HEK293 (cell line): ENCODE results near the gene FBXO2.
A peak's percentile ranks its signal among the peaks of the same experiment; 100 is the strongest.

Experiments used
- CTCF ChIA-PET: fragments of 350-600 bp; formaldehyde crosslinking; extraction: SDS; loops from one replicate; lab custom pipeline; 2021; ENCODE audit warnings: antibody characterized with exemption; lab: Yijun Ruan, JAX
- POLR2A ChIA-PET: fragments of 300-600 bp; formaldehyde crosslinking; extraction: SDS; loops from one replicate; lab custom pipeline; 2020; ENCODE audit warnings: antibody characterized with exemption, inconsistent platforms; lab: Yijun Ruan, JAX
- H3K27ac ChIP-seq: fragments of 200-500 bp; sonication (Bioruptor generic); 2 replicates; pipeline ENCODE4 v1.5.1; 2014; ENCODE audit warnings: low read depth, low read length, control low read depth, inconsistent platforms; ENCODE audit errors: extremely low read depth
- H3K36me3 ChIP-seq, 2 experiments: fragments of 200-500 bp in 1 of 2; sonication (Bioruptor generic) in 1 of 2; 1 replicate in 1 of 2; 2 replicates in 1 of 2; pipeline ENCODE4 v1.5.1; 2014 to 2017; ENCODE audit warnings: inconsistent platforms in 2 of 2, low read length in 2 of 2; ENCODE audit not compliant: control insufficient read depth in 2 of 2, insufficient read depth in 1 of 2
- H3K4me1 ChIP-seq: fragments of 200-500 bp; sonication (Bioruptor generic); 2 replicates; pipeline ENCODE4 v1.5.1; 2014; ENCODE audit warnings: mild to moderate bottlenecking, low read length, inconsistent platforms; ENCODE audit not compliant: control insufficient read depth, insufficient read depth
- H3K4me3 ChIP-seq: 2 replicates; pipeline ENCODE4 v1.5.1; 2011; ENCODE audit warnings: low read depth, mild to moderate bottlenecking, control low read depth, low read length, moderate library complexity
- H3K9me3 ChIP-seq: fragments of 200-500 bp; sonication (Bioruptor generic); 2 replicates; pipeline ENCODE4 v1.5.1; 2014; ENCODE audit warnings: low read depth, low read length, inconsistent platforms; ENCODE audit not compliant: control insufficient read depth, insufficient read depth
- BCL11B ChIP-seq: fragments of 450-650 bp; formaldehyde crosslinking; IDR thresholded peaks from 2 replicates; pipeline ENCODE4 v1.5.1; 2016; ENCODE audit warnings: low read depth, missing biosample characterization, missing genetic modification characterization
- ELK4 ChIP-seq: IDR thresholded peaks from 2 replicates; pipeline ENCODE4 v1.6.1; 2011; ENCODE audit warnings: mild to moderate bottlenecking, low read depth, low read length, borderline replicate concordance
- SCRT1 ChIP-seq: fragments of 450-650 bp; formaldehyde crosslinking; IDR thresholded peaks from 2 replicates; pipeline ENCODE4 v1.5.1; 2016; ENCODE audit warnings: missing biosample characterization, missing genetic modification characterization, borderline replicate concordance
- SCRT2 ChIP-seq: fragments of 450-650 bp; formaldehyde crosslinking; IDR thresholded peaks from 2 replicates; pipeline ENCODE4 v1.5.1; 2016; ENCODE audit warnings: missing biosample characterization, missing genetic modification characterization
- ZBTB21 ChIP-seq: fragments of 450-650 bp; formaldehyde crosslinking; IDR thresholded peaks from 2 replicates; pipeline ENCODE4 v1.5.1; 2017; ENCODE audit warnings: missing biosample characterization, missing genetic modification characterization
- ZBTB26 ChIP-seq: fragments of 450-650 bp; formaldehyde crosslinking; optimal IDR thresholded peaks from 2 replicates; pipeline ENCODE3; 2016; ENCODE audit warnings: missing biosample characterization, mild to moderate bottlenecking, missing genetic modification characterization
- ZIC2 ChIP-seq: fragments of 450-650 bp; formaldehyde crosslinking; IDR thresholded peaks from 2 replicates; pipeline ENCODE4 v1.5.1; 2016; ENCODE audit warnings: missing biosample characterization, missing genetic modification characterization
- ZNF239 ChIP-seq: fragments of 450-650 bp; formaldehyde crosslinking; IDR thresholded peaks from 2 replicates; pipeline ENCODE4 v1.5.1; 2016; ENCODE audit warnings: missing biosample characterization, missing genetic modification characterization
- ZNF266 ChIP-seq: fragments of 450-650 bp; formaldehyde crosslinking; IDR thresholded peaks from 2 replicates; pipeline ENCODE4 v1.5.1; 2016; ENCODE audit warnings: missing biosample characterization, missing genetic modification characterization, low read depth
- ZNF324 ChIP-seq: fragments of 450-650 bp; formaldehyde crosslinking; IDR thresholded peaks from 2 replicates; pipeline ENCODE4 v1.5.1; 2016; ENCODE audit warnings: missing biosample characterization, missing genetic modification characterization
- ZNF473 ChIP-seq: fragments of 450-650 bp; formaldehyde crosslinking; IDR thresholded peaks from 2 replicates; pipeline ENCODE4 v1.5.1; 2017; ENCODE audit warnings: missing biosample characterization, missing genetic modification characterization
- ZNF513 ChIP-seq: fragments of 450-650 bp; IDR thresholded peaks from 2 replicates; pipeline ENCODE4 v1.5.1; 2018; ENCODE audit warnings: missing biosample characterization, missing genetic modification characterization
- ZNF596 ChIP-seq: fragments of 450-650 bp; IDR thresholded peaks from 2 replicates; pipeline ENCODE4 v1.5.0; 2018; ENCODE audit warnings: missing biosample characterization, mild to moderate bottlenecking, missing genetic modification characterization, moderate library complexity
- ZNF600 ChIP-seq: fragments of 450-650 bp; formaldehyde crosslinking; IDR thresholded peaks from 2 replicates; pipeline ENCODE4 v1.5.1; 2016; ENCODE audit warnings: missing biosample characterization, missing genetic modification characterization
- ZNF658 ChIP-seq: fragments of 450-650 bp; formaldehyde crosslinking; IDR thresholded peaks from 2 replicates; pipeline ENCODE4; 2016; ENCODE audit warnings: missing biosample characterization, missing genetic modification characterization
- ZNF792 ChIP-seq: fragments of 450-650 bp; formaldehyde crosslinking; IDR thresholded peaks from 2 replicates; pipeline ENCODE4 v1.5.1; 2016; ENCODE audit warnings: missing biosample characterization, missing genetic modification characterization
- ZNF830 ChIP-seq: fragments of 450-650 bp; IDR thresholded peaks from 2 replicates; pipeline ENCODE4 v1.5.0; 2018; ENCODE audit warnings: missing biosample characterization, missing genetic modification characterization, low read depth, mild to moderate bottlenecking, moderate library complexity

Gene FBXO2

GRCh38 chr1:11653101-11653860 is 948 bp downstream of the FBXO2 start (continued):
- TF ChIP-seq ZNF324 (tag by site-specific recombination) (no peak), ZIC2 (tag by site-specific recombination) (peak; percentile 58), ZNF266 (no peak), ZNF600 (peak; percentile 41; the same call in 1 of the 2 replicates), ZBTB21 (tag by site-specific recombination) (no peak), ZNF473 (tag by site-specific recombination) (no peak)
- TF ChIP-seq, all 188 proteins: peak for 12

- Histone ChIP-seq H3K9me3 (no peaks in the 10 kb centered on the region), H3K36me3 (peaks cover 2 to 15% of the 10 kb centered on the region in 2 experiments; a peak in 2 of 3 replicates), H3K27ac (no peak overlapping the region), H3K4me1 (no peaks in the 10 kb centered on the region), H3K4me3 (no peak overlapping the region)
- TF ChIP-seq ZBTB26 (tag by site-specific recombination): no peak
- TF ChIP-seq ZNF239 (tag by site-specific recombination): no peak
- no peak for TF ChIP-seq ZNF513 (tag by site-specific recombination)
- no peak for TF ChIP-seq SCRT2 (tag by site-specific recombination)
- TF ChIP-seq ELK4: no peak
- no peak for TF ChIP-seq BCL11B (tag by site-specific recombination)
- no peak for TF ChIP-seq ZNF596
- TF ChIP-seq ZNF658 (tag by site-specific recombination): no peak
- TF ChIP-seq ZNF830 (tag by site-specific recombination): no peak
- no peak for TF ChIP-seq ZNF792 (tag by site-specific recombination)
- no peak for TF ChIP-seq SCRT1
- POLR2A ChIA-PET: no interaction called here
- CTCF ChIA-PET: interaction anchor here (0.6 to 3.0 kb wide), 7 partner anchors 9 to 615 kb away, joined by 3 to 12 read pairs (median 4); partner anchors contain the start of gene FBXO6
Measured at GRCh38 chr1:11652203-11652780, 1.9 kb downstream of the FBXO2 start.

GRCh38 chr1:11651017-11651416 is 3.2 kb downstream of the FBXO2 start:
- ChIA-PET POLR2A (interaction anchor here (0.6 to 1.9 kb wide), 3 partner anchors 13 to 580 kb away, joined by 6 to 11 read pairs (median 8); partner anchors contain the start of gene FBXO6), CTCF (interaction anchor here (0.6 to 3.0 kb wide), 13 partner anchors 13 to 1005 kb away, joined by 3 to 29 read pairs (median 4); partner anchors contain the start of gene FBXO6)
- Histone ChIP-seq H3K9me3 (no peaks in the 10 kb centered on the region), H3K4me3 (no peak overlapping the region), H3K36me3 (peaks cover 0 to 5% of the 10 kb centered on the region in 2 experiments; a peak in 1 of 3 replicates), H3K4me1 (no peaks in the 10 kb centered on the region), H3K27ac (no peak overlapping the region)
- TF ChIP-seq ZNF830 (tag by site-specific recombination): no peak
